ENCODE data around the gene GPR142. TPM values are rescaled to one million over a fixed set of nuclear protein-coding genes. Genes with fewer than 3 reads are reported as not detected.

GPR142 gene
- polyA plus RNA-seq, 1 donor: 0.25 TPM

Other genes starting within 250 kb of the GPR142 start
- 991 TPM for gene RPL38, start 163.8 kb upstream of the GPR142 start, polyA plus RNA-seq (ENCODE audit: insufficient read length)
- gene TTYH2, start 153.9 kb upstream of the GPR142 start, polyA plus RNA-seq (ENCODE audit: insufficient read length): 14.6 TPM
- 0.12 TPM for gene DNAI2, start 93.3 kb upstream of the GPR142 start, polyA plus RNA-seq (ENCODE audit: insufficient read length)
- gene KIF19, start 41.3 kb upstream of the GPR142 start, polyA plus RNA-seq (ENCODE audit: insufficient read length): 0.86 TPM
- gene BTBD17, start 5.6 kb upstream of the GPR142 start, polyA plus RNA-seq (ENCODE audit: insufficient read length): 0.13 TPM
- gene GPRC5C, start 64.6 kb downstream of the GPR142 start, polyA plus RNA-seq (ENCODE audit: insufficient read length): 80.8 TPM
- gene CD300A, start 99.1 kb downstream of the GPR142 start, polyA plus RNA-seq (ENCODE audit: insufficient read length): 0.91 TPM
- gene CD300LB, start 164.0 kb downstream of the GPR142 start, polyA plus RNA-seq (ENCODE audit: insufficient read length): 0.15 TPM
- gene CD300C, start 178.6 kb downstream of the GPR142 start, polyA plus RNA-seq (ENCODE audit: insufficient read length): 0.18 TPM
- not detected for gene CD300H, start 200.0 kb downstream of the GPR142 start, polyA plus RNA-seq (ENCODE audit: insufficient read length)
- gene CD300LD, start 224.8 kb downstream of the GPR142 start, polyA plus RNA-seq (ENCODE audit: insufficient read length): 0.13 TPM

Measured in left kidney (tissue), 1 donor.